Hindlimb muscle (tissue), 1 donor: ENCODE measurements around the gene CT47B1. TPM values are rescaled to one million over a fixed set of nuclear protein-coding genes. Genes with fewer than 3 reads are reported as not detected.
"Not testable (repeated sequence)": the region's sequence is repeated elsewhere in the genome, so short reads cannot be mapped to it uniquely, and the experiment has no call there.

ENCODE experiments used
- DNase-seq: peaks from one replicate; pipeline ENCODE4 v3.0.0-alpha.2; 2013
- polyA plus RNA-seq: library from polyadenylated mRNA; unstranded; fragments of 120-200 nt; gene quantifications from one replicate; pipeline ENCODE4 v1.2.1, GENCODE V29; 2013; ENCODE audit not compliant: insufficient read length

The CT47B1 gene
- not detected for polyA plus RNA-seq

GRCh38 chrX:120875766-120876165 lies at the start of gene CT47B1:
CT47B1 (minus strand) TSS chrX:120875866; CDS start chrX:120875670, 196 bp downstream.
- not testable (repeated sequence) for DNase-seq

- DNase-seq: no peak
These were observed 748 bp downstream of the CT47B1 start for GRCh38 chrX:120874678-120875557.

DNA sequence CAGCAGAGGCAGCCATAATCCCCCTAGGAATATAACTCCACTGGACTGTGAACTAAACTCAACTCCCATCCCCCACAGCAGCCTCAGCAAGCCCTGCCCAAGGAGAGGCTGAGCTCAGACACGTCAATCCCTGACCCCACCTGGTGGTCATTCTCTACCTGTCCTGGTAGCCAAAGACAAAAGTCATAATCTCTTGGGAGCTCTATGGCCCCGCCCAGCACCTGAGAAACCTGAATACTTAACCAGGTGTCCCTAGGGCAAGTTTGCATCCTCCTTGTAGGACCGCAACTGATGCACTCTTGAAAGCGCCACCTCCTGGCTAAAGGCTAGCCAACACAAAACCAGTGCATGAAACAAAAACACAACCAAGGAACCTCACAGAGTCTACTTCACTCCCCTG lies 18.4 kb downstream of the CT47B1 start:
- DNase-seq: no peak

- no peak for DNase-seq
These were observed 34.8 kb downstream of the CT47B1 start for GRCh38 chrX:120840827-120841226.

DNA sequence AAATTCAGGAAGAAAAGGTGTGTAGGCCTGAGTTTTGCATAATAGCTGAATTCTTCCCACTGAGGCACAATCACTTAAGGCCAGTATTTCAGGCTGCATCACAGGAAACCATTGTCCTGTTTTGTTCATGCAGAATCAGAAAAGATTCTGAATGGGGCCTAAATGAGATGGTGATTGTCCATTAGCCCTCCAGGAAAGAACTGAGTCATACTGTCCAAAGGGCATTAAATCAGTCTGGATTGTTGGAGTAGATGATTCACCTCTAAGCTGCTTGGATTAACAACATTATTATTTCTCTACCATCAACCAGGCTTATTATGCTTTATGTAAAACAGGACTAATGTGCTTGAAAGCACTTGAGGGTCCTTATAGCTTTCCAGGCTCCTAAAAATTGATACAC lies 36.2 kb downstream of the CT47B1 start:
- DNase-seq: no peak

- not testable (repeated sequence) for DNase-seq
These were observed 48.5 kb downstream of the CT47B1 start for GRCh38 chrX:120827213-120827612.

GRCh38 chrX:120825146-120825545 lies 50.5 kb downstream of the CT47B1 start:
- no peak for DNase-seq

DNA sequence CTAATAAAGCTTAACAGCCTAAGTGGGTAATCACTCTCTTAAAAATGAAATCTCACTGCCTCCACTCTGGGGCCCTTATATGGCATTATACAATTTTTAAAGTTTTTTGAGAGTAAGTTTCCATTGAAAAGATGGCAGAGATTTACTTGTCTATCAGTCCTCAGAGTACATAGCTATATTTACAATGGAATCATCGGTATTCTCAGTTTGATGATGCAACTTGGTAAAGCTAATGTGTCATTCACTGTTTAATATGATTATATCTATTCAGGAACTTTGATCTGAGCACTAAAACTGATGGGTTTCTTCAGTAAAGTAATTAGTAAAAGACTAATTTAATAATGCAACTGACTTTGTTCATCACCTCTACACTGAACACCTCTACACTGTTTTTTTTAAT lies 51.6 kb downstream of the CT47B1 start:
- DNase-seq: no peak

DNA sequence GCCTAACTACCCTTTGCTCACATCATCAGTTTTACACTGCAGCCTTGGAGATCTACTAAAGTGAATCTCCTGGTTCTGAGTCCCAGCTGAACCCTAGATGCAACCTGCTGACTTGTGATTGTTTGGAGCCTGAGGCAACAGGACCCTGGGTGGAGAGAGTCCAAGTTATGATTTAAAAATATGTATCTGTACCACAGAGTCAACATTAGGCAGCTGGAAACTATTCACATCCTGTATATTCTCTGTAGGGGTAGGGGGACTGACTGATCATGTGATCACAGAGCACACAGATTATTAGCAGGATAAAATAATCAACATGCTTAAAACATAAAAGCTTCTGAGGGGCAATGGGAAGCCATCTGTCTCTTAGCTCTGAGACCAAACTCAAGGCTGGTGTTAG lies 52.1 kb downstream of the CT47B1 start:
- DNase-seq: no peak

Other genes starting within 250 kb of the CT47B1 start
- 11.3 TPM for gene C1GALT1C1, start 245.8 kb downstream of the CT47B1 start, polyA plus RNA-seq
- gene CT47A11, start 61.3 kb upstream of the CT47B1 start, polyA plus RNA-seq: not detected
- gene CT47A10, start 66.2 kb upstream of the CT47B1 start, polyA plus RNA-seq: not detected
- not detected for gene CT47A9, start 71.0 kb upstream of the CT47B1 start, polyA plus RNA-seq
- gene CT47A8, start 75.9 kb upstream of the CT47B1 start, polyA plus RNA-seq: not detected
- gene CT47A7, start 80.7 kb upstream of the CT47B1 start, polyA plus RNA-seq: not detected
- gene CT47A6, start 85.6 kb upstream of the CT47B1 start, polyA plus RNA-seq: not detected
- not detected for gene CT47A5, start 90.5 kb upstream of the CT47B1 start, polyA plus RNA-seq
- not detected for gene CT47A4, start 95.3 kb upstream of the CT47B1 start, polyA plus RNA-seq
- gene CT47A3, start 100.2 kb upstream of the CT47B1 start, polyA plus RNA-seq: not detected
- not detected for gene CT47A2, start 105.1 kb upstream of the CT47B1 start, polyA plus RNA-seq
- not detected for gene CT47A1, start 109.9 kb upstream of the CT47B1 start, polyA plus RNA-seq
- 3.2 TPM for gene GLUD2, start 171.7 kb upstream of the CT47B1 start, polyA plus RNA-seq